ENCODE results near the gene GRWD1.
"Not testable (repeated sequence)": the region's sequence is repeated elsewhere in the genome, so short reads cannot be mapped to it uniquely, and the experiment has no call there.

GRWD1 gene

GRCh38 chr19:48481846-48482639, 36.3 kb downstream of the GRWD1 start:
- intact Hi-C loops (cut with micrococcal nuclease), result no loop called here
- peaks cover 32% of the 10 kb centered on the region for H3K27me3 Mint-ChIP-seq
- H3K36me3 Mint-ChIP-seq (ENCODE audit: low read depth), result peaks cover 29% of the 10 kb centered on the region
- no peak overlapping the region for H3K4me3 Mint-ChIP-seq
- H3K4me1 Mint-ChIP-seq (ENCODE audit: low read depth), result peaks cover 23% of the 10 kb centered on the region
- no peaks in the 10 kb centered on the region for H3K9me3 Mint-ChIP-seq
- no peak overlapping the region for H3K27ac Mint-ChIP-seq

DNA sequence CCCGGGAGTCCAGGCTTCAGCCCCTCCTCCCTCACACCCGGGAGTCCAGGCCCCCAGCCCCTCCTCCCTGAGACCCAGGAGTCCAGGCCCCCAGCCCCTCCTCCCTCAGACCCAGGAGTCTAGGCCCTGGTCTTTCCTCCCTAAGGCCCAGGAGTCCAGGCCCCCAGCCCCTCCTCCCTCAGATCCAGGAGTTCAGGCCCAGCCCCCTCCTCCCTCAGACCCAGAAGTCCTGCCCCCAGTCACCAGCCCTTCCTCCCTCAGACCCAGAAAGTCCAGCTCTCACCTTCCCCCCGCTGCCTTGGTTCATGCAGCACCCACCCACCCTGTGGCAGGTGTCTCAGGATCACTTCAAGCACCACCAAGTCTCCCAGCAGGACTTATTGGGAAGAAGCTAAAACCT, 37.5 kb downstream of the GRWD1 start:
- no peak overlapping the region for H3K27ac Mint-ChIP-seq

GRCh38 chr19:48484247-48484893, 38.6 kb downstream of the GRWD1 start:
- peaks cover 19% of the 10 kb centered on the region for H3K4me1 Mint-ChIP-seq (ENCODE audit: low read depth)
- no peaks in the 10 kb centered on the region for H3K9me3 Mint-ChIP-seq
- intact Hi-C loops (cut with micrococcal nuclease), result no loop called here
- no peak overlapping the region for H3K4me3 Mint-ChIP-seq
- peaks cover 6% of the 10 kb centered on the region for H3K36me3 Mint-ChIP-seq (ENCODE audit: low read depth)
- peaks cover 45% of the 10 kb centered on the region for H3K27me3 Mint-ChIP-seq
- no peak overlapping the region for H3K27ac Mint-ChIP-seq

More for the DNA sequence above, 37.5 kb downstream of the GRWD1 start:
- no peaks in the 10 kb centered on the region for H3K9me3 Mint-ChIP-seq
- peaks cover 23% of the 10 kb centered on the region for H3K4me1 Mint-ChIP-seq (ENCODE audit: low read depth)
- H3K27me3 Mint-ChIP-seq, result peaks cover 40% of the 10 kb centered on the region
- intact Hi-C loops (cut with micrococcal nuclease), result no loop called here
- no peak overlapping the region for H3K4me3 Mint-ChIP-seq
- H3K36me3 Mint-ChIP-seq (ENCODE audit: low read depth), result peaks cover 17% of the 10 kb centered on the region

GRCh38 chr19:48484931-48485612, 39.3 kb downstream of the GRWD1 start:
- no peaks in the 10 kb centered on the region for H3K36me3 Mint-ChIP-seq (ENCODE audit: low read depth)
- H3K4me1 Mint-ChIP-seq (ENCODE audit: low read depth), result peaks cover 12% of the 10 kb centered on the region
- no peak overlapping the region for H3K4me3 Mint-ChIP-seq
- no peak overlapping the region for H3K27ac Mint-ChIP-seq
- H3K9me3 Mint-ChIP-seq, result no peaks in the 10 kb centered on the region
- intact Hi-C loops (cut with micrococcal nuclease), result no loop called here
- H3K27me3 Mint-ChIP-seq, result peaks cover 47% of the 10 kb centered on the region

- intact Hi-C loops (cut with micrococcal nuclease); H3K27ac Mint-ChIP-seq: not testable (repeated sequence)
- peaks cover 50% of the 10 kb centered on the region for H3K27me3 Mint-ChIP-seq
Observed at GRCh38 chr19:48486706-48487105, 40.9 kb downstream of the GRWD1 start.

DNA sequence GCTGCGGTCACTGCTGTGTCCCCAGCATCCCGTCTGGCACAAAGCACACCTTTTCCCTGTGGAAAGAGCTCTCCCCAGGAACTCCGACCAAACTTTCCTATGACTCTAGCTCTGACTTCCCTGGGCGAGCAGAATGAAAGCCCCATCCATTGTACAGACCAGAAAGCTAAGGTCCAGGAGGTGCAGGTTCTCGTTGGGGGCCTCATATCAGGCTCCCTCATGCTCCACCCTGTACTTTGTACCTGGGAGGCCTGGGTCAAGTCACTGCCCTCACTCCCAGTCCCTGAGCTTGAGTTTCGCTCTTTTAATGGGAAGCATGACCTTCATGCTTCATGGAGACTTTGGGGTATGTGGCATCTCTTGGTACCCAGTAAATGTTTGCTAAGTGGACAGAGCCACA, 41.8 kb downstream of the GRWD1 start:
- H3K4me1 Mint-ChIP-seq (ENCODE audit: low read depth), result peaks cover 19% of the 10 kb centered on the region
- no peak overlapping the region for H3K4me3 Mint-ChIP-seq
- H3K27ac Mint-ChIP-seq, result no peak overlapping the region
- intact Hi-C loops (cut with micrococcal nuclease), result no loop called here
- peaks cover 55% of the 10 kb centered on the region for H3K27me3 Mint-ChIP-seq
- H3K36me3 Mint-ChIP-seq (ENCODE audit: low read depth), result no peaks in the 10 kb centered on the region
- no peaks in the 10 kb centered on the region for H3K9me3 Mint-ChIP-seq

More at GRCh38 chr19:48486706-48487105, 40.9 kb downstream of the GRWD1 start:
- H3K4me3 Mint-ChIP-seq; H3K9me3 Mint-ChIP-seq; H3K36me3 Mint-ChIP-seq (ENCODE audit: low read depth): not testable (repeated sequence)
- peaks cover 11% of the 10 kb centered on the region for H3K4me1 Mint-ChIP-seq (ENCODE audit: low read depth)

DNA sequence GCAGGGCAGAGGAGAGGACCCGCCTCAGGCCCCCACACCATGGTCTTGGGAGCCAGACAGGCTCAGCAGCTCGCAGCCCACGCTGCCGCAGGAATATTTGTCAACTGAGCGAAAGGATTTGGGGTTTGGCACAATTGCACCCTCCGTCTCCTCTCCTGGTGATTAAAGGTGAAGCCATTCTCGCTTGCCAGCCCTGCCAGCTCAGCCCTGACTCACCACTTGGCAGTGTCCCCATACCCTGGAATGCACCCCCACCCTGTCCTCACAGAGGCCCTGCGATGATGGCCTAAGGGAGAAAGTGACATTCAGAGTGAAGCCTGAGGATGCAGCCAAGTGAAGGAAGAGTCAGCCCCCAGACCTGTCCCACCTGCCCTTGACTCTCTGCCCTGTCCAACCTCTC, 42.2 kb downstream of the GRWD1 start:
- Mint-ChIP-seq H3K27me3 (peaks cover 57% of the 10 kb centered on the region), H3K4me1 (ENCODE audit: low read depth) (peaks cover 23% of the 10 kb centered on the region), H3K9me3 (no peaks in the 10 kb centered on the region), H3K27ac (no peak overlapping the region), H3K4me3 (no peak overlapping the region), H3K36me3 (ENCODE audit: low read depth) (no peaks in the 10 kb centered on the region)
- intact Hi-C loops (cut with micrococcal nuclease), result no loop called here

DNA sequence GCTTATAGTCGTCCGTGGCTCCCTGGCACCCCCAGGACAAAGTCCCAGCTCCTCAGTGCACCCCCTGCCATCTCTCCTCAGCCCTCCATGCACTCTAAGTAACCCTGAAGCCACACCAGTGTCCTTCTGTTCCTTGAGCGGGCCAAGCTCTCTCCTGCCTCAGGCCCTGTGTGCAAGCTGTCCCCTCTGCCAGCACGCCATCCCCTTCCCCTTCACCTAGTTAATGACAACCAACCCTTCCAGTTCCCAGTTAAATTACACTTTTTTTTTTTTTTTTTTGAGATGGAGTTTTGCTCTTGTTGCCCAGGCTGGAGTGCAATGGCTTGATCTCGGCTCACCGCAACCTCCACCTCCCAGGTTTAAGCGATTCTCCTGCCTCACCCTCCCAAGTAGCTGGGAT, 42.7 kb downstream of the GRWD1 start:
- H3K36me3 Mint-ChIP-seq (ENCODE audit: low read depth); H3K27ac Mint-ChIP-seq; H3K4me3 Mint-ChIP-seq; H3K9me3 Mint-ChIP-seq; intact Hi-C loops (cut with micrococcal nuclease): not testable (repeated sequence)
- H3K4me1 Mint-ChIP-seq (ENCODE audit: low read depth), result peaks cover 24% of the 10 kb centered on the region
- peaks cover 56% of the 10 kb centered on the region for H3K27me3 Mint-ChIP-seq

DNA sequence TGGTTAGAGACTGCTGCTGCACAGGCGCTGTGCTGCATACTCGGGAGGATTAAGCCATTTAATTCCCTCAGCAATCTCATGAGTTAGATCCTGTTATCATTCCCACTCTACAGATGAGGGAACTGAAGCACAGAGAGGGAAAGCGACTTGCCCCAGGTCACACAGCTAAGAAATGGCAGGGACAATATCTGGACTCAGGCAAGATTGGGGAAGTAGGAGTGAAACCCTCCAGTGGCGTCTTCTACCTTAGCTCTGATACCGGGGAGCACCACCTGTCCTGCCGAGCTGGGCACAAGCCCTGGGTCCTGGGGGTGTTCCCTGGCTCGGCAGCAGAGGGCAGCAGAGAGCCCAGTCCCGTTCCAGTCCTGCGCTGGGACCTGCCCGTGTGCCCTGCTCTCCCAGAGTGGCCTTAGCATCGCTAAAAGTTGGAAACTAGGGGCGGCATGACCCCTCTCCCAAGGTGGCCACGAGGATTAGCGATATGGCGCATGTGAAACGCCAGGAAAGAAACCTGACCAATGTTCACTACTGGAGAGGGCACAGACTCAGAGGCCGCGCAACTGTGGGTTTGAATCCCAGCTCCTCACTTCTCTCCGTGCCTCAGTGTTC, 43.9 kb downstream of the GRWD1 start:
- Mint-ChIP-seq H3K27ac (no peak overlapping the region), H3K4me1 (ENCODE audit: low read depth) (peaks cover 31% of the 10 kb centered on the region), H3K4me3 (no peak overlapping the region), H3K27me3 (peaks cover 57% of the 10 kb centered on the region), H3K36me3 (ENCODE audit: low read depth) (no peaks in the 10 kb centered on the region), H3K9me3 (no peaks in the 10 kb centered on the region)
- intact Hi-C loops (cut with micrococcal nuclease), result loop anchor here (1.0 to 5.0 kb wide), 2 partner anchors 95 to 118 kb away; partner anchors contain the start of gene SPACA4

- H3K36me3 Mint-ChIP-seq (ENCODE audit: low read depth), result no peaks in the 10 kb centered on the region
- peaks cover 60% of the 10 kb centered on the region for H3K27me3 Mint-ChIP-seq
- H3K4me1 Mint-ChIP-seq (ENCODE audit: low read depth), result peaks cover 45% of the 10 kb centered on the region
- no peaks in the 10 kb centered on the region for H3K9me3 Mint-ChIP-seq
- peak overlapping the region; percentile 17 for H3K4me3 Mint-ChIP-seq
- intact Hi-C loops (cut with micrococcal nuclease), result loop anchor here (5.0 kb wide), 1 partner anchor 116 kb away; the partner anchor contains the start of gene SPACA4
- H3K27ac Mint-ChIP-seq, result peak overlapping the region; percentile 90
Observed at GRCh38 chr19:48490981-48491792, 45.4 kb downstream of the GRWD1 start.

DNA sequence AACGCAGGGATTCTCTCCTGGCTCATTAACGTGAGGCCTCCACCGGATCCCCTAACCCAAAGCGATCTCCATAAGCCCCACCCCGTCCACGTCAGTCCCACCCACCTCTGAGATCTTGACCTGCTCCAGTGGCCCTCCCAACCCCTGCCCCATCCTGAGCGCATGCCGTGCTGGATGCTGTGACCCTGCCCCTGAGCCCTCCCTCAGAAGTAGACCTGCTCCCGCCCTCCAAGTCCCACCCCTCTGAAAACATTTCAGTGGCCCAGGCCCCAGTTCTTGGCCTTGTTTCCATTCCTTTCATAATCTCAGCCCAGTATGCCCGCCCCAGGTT, 46.0 kb downstream of the GRWD1 start:
- Mint-ChIP-seq H3K36me3 (ENCODE audit: low read depth) (no peaks in the 10 kb centered on the region), H3K27ac (peak overlapping the region; percentile 90), H3K4me1 (ENCODE audit: low read depth) (peaks cover 45% of the 10 kb centered on the region), H3K9me3 (no peaks in the 10 kb centered on the region), H3K4me3 (peak overlapping the region; percentile 17), H3K27me3 (peaks cover 59% of the 10 kb centered on the region)
- intact Hi-C loops (cut with micrococcal nuclease), result loop anchor here (1.0 to 5.0 kb wide), 2 partner anchors 22 to 116 kb away; partner anchors contain the start of genes CYTH2 and SPACA4

GRCh38 chr19:48492925-48493717, 47.3 kb downstream of the GRWD1 start:
- peak overlapping the region; percentile 82 for H3K4me3 Mint-ChIP-seq
- intact Hi-C loops (cut with micrococcal nuclease), result loop anchor here (1.0 to 5.0 kb wide), 2 partner anchors 24 to 114 kb away; partner anchors contain the start of genes CYTH2 and SPACA4
- H3K9me3 Mint-ChIP-seq, result no peaks in the 10 kb centered on the region
- peak overlapping the region; percentile 90 for H3K27ac Mint-ChIP-seq
- peaks cover 49% of the 10 kb centered on the region for H3K4me1 Mint-ChIP-seq (ENCODE audit: low read depth)
- H3K36me3 Mint-ChIP-seq (ENCODE audit: low read depth), result no peaks in the 10 kb centered on the region
- peaks cover 65% of the 10 kb centered on the region for H3K27me3 Mint-ChIP-seq
